Spinal cord (tissue), 10 donors: ENCODE data around the gene RAD18. TPM values are rescaled to one million over a fixed set of nuclear protein-coding genes. Genes with fewer than 3 reads are reported as not detected.

Source experiments
- DNase-seq, 6 donors: peaks; one replicate each; pipeline versions ENCODE4 v3.0.0 to v3.0.0-alpha.2; 2013 to 2015; ENCODE audit warnings: low spot score in 6 of 6, low read depth in 4 of 6
- H3K27ac ChIP-seq: one replicate; pipeline ENCODE4 v1.5.1; 2013; ENCODE audit warnings: low read depth, low read length, control low read depth
- H3K27me3 ChIP-seq: one replicate; pipeline ENCODE4 v1.6.1; 2013; ENCODE audit warnings: low read length; ENCODE audit not compliant: control insufficient read depth, insufficient read depth
- H3K36me3 ChIP-seq: one replicate; pipeline ENCODE4 v1.6.1; 2013; ENCODE audit warnings: low read length; ENCODE audit not compliant: control insufficient read depth, insufficient read depth
- H3K4me1 ChIP-seq: one replicate; pipeline ENCODE4 v1.6.1; 2013; ENCODE audit warnings: low read length; ENCODE audit not compliant: control insufficient read depth, insufficient read depth
- H3K4me3 ChIP-seq: one replicate; pipeline ENCODE4 v1.5.1; 2013; ENCODE audit warnings: low read depth, low read length, control low read depth
- H3K9me3 ChIP-seq: one replicate; pipeline ENCODE4 v1.6.1; 2013; ENCODE audit warnings: low read length; ENCODE audit not compliant: control insufficient read depth, insufficient read depth
- WGBS: methylation state at CpG from one replicate; pipeline ENCODE4 v1.1.5; 2013; ENCODE audit warnings: missing lambda C conversion rate; ENCODE audit not compliant: insufficient coverage; 5-methylcytosine and 5-hydroxymethylcytosine counted together
- polyA plus RNA-seq, 2 donors: library from polyadenylated mRNA; unstranded; fragments of 120-200 nt; gene quantifications; one replicate each; pipeline ENCODE4 v1.2.1, GENCODE V29; 2013; ENCODE audit not compliant: insufficient read length in 2 of 2
- total RNA-seq, 2 donors: library from RNA; depleted of rRNA in 1 of 2; stranded (reverse); fragments of 120-200 nt in 1 of 2; fragments of >200 nt in 1 of 2; gene quantifications; one replicate each; pipeline versions ENCODE4 v1.2.3 to v1.2.4, GENCODE V29; 2013 to 2014
- donor health status: healthy.

RAD18 gene
- total and polyA plus RNA-seq, 4 donors = 5.2 to 19.1 (median 8.8) TPM

- no peak for DNase-seq
- no peaks in the 10 kb centered on the region for H3K27me3 ChIP-seq
- 100% methylated on average over 3 of the region's 6 CpGs for WGBS
Measured at GRCh38 chr3:8987226-8987625, 24.0 kb upstream of the RAD18 start.

GRCh38 chr3:8986741-8987140, 23.5 kb upstream of the RAD18 start:
- no peaks in the 10 kb centered on the region for H3K27me3 ChIP-seq
- peaks cover 47% of the 10 kb centered on the region for H3K36me3 ChIP-seq
- no peak for DNase-seq
- peaks cover 29% of the 10 kb centered on the region for H3K4me1 ChIP-seq
- no peak overlapping the region for H3K27ac ChIP-seq
- WGBS = 94% methylated on average over 3 of the region's 6 CpGs
- no peaks in the 10 kb centered on the region for H3K9me3 ChIP-seq
- no peak overlapping the region for H3K4me3 ChIP-seq

More at GRCh38 chr3:8987226-8987625, 24.0 kb upstream of the RAD18 start:
- H3K4me3 ChIP-seq = no peak overlapping the region
- no peaks in the 10 kb centered on the region for H3K9me3 ChIP-seq
- peaks cover 49% of the 10 kb centered on the region for H3K36me3 ChIP-seq
- H3K27ac ChIP-seq = no peak overlapping the region
- peaks cover 29% of the 10 kb centered on the region for H3K4me1 ChIP-seq

GRCh38 chr3:8985876-8986275, 22.6 kb upstream of the RAD18 start:
- peaks cover 40% of the 10 kb centered on the region for H3K36me3 ChIP-seq
- no peak overlapping the region for H3K4me3 ChIP-seq
- peaks cover 25% of the 10 kb centered on the region for H3K4me1 ChIP-seq
- H3K27ac ChIP-seq = no peak overlapping the region
- H3K9me3 ChIP-seq = no peaks in the 10 kb centered on the region
- WGBS = 93% methylated on average over 8 of the region's 9 CpGs
- H3K27me3 ChIP-seq = no peaks in the 10 kb centered on the region
- no peak for DNase-seq

GRCh38 chr3:8985411-8985831, 22.1 kb upstream of the RAD18 start:
- peaks cover 36% of the 10 kb centered on the region for H3K36me3 ChIP-seq
- no peak overlapping the region for H3K27ac ChIP-seq
- 96% methylated on average over 37 of the region's 37 CpGs for WGBS
- DNase-seq = no peak
- no peaks in the 10 kb centered on the region for H3K27me3 ChIP-seq
- peaks cover 20% of the 10 kb centered on the region for H3K4me1 ChIP-seq
- H3K9me3 ChIP-seq = no peaks in the 10 kb centered on the region
- H3K4me3 ChIP-seq = no peak overlapping the region

- WGBS = 94% methylated on average over 2 of the region's 7 CpGs
- H3K4me3 ChIP-seq = no peak overlapping the region
- H3K36me3 ChIP-seq = peaks cover 31% of the 10 kb centered on the region
- no peaks in the 10 kb centered on the region for H3K9me3 ChIP-seq
- H3K27me3 ChIP-seq = no peaks in the 10 kb centered on the region
- peaks cover 19% of the 10 kb centered on the region for H3K4me1 ChIP-seq
- no peak for DNase-seq
- no peak overlapping the region for H3K27ac ChIP-seq
Measured at GRCh38 chr3:8984526-8984925, 21.3 kb upstream of the RAD18 start.

GRCh38 chr3:8984081-8984480, 20.8 kb upstream of the RAD18 start:
- Histone ChIP-seq H3K27ac (no peak overlapping the region), H3K4me1 (peaks cover 17% of the 10 kb centered on the region), H3K4me3 (no peak overlapping the region), H3K9me3 (no peaks in the 10 kb centered on the region), H3K27me3 (no peaks in the 10 kb centered on the region), H3K36me3 (peaks cover 31% of the 10 kb centered on the region)
- no peak for DNase-seq
- WGBS = no CpG with 5 or more reads among the region's 6 CpGs

GRCh38 chr3:8983591-8983990, 20.3 kb upstream of the RAD18 start:
- peaks cover 31% of the 10 kb centered on the region for H3K36me3 ChIP-seq
- no peak overlapping the region for H3K27ac ChIP-seq
- no peak for DNase-seq
- WGBS = 90% methylated on average over 4 of the region's 5 CpGs
- H3K27me3 ChIP-seq = no peaks in the 10 kb centered on the region
- H3K4me1 ChIP-seq = peaks cover 12% of the 10 kb centered on the region
- no peaks in the 10 kb centered on the region for H3K9me3 ChIP-seq
- no peak overlapping the region for H3K4me3 ChIP-seq

GRCh38 chr3:8983026-8983425, 19.8 kb upstream of the RAD18 start:
- H3K27ac ChIP-seq = no peak overlapping the region
- no peak for DNase-seq
- peaks cover 6% of the 10 kb centered on the region for H3K4me1 ChIP-seq

GRCh38 chr3:8982509-8982908, 19.2 kb upstream of the RAD18 start:
- Histone ChIP-seq H3K4me1 (peaks cover 1% of the 10 kb centered on the region), H3K27ac (no peak overlapping the region), H3K4me3 (no peak overlapping the region), H3K27me3 (no peaks in the 10 kb centered on the region), H3K9me3 (no peaks in the 10 kb centered on the region), H3K36me3 (peaks cover 29% of the 10 kb centered on the region)
- 65% methylated on average over 2 of the region's 5 CpGs for WGBS
- DNase-seq = peak in 1 of 6 donors; percentile 64

More at GRCh38 chr3:8983026-8983425, 19.8 kb upstream of the RAD18 start:
- WGBS = 90% methylated on average over 1 of the region's 1 CpG
- no peaks in the 10 kb centered on the region for H3K9me3 ChIP-seq
- peaks cover 31% of the 10 kb centered on the region for H3K36me3 ChIP-seq
- no peaks in the 10 kb centered on the region for H3K27me3 ChIP-seq
- H3K4me3 ChIP-seq = no peak overlapping the region

- WGBS = 87% methylated on average over 8 of the region's 9 CpGs
- H3K4me1 ChIP-seq = no peaks in the 10 kb centered on the region
- no peaks in the 10 kb centered on the region for H3K27me3 ChIP-seq
- no peak overlapping the region for H3K27ac ChIP-seq
- peaks cover 21% of the 10 kb centered on the region for H3K36me3 ChIP-seq
- H3K9me3 ChIP-seq = no peaks in the 10 kb centered on the region
- H3K4me3 ChIP-seq = no peak overlapping the region
- DNase-seq = no peak
Measured at GRCh38 chr3:8981700-8982099, 18.4 kb upstream of the RAD18 start.
